Testis (tissue), 2 donors: ENCODE measurements around the gene BSPRY.

Source experiments
- POLR2A ChIP-seq: fragments of 450-650 bp; IDR thresholded peaks from one replicate; pipeline ENCODE4 v1.6.1; 2017; ENCODE audit warnings: antibody characterized with exemption, mild to moderate bottlenecking, moderate library complexity
- TF ChIP-seq, protein P1 (sequence below), 3 experiments: fragments of 450-650 bp in 2 of 3; fragments of 200-600 bp in 1 of 3; sonication (generic) in 1 of 3; IDR thresholded peaks; one replicate each; pipeline ENCODE4 v1.5.1; 2016 to 2019; ENCODE audit warnings: antibody characterized with exemption in 3 of 3, mild to moderate bottlenecking in 2 of 3, moderate library complexity in 1 of 3

DNA sequence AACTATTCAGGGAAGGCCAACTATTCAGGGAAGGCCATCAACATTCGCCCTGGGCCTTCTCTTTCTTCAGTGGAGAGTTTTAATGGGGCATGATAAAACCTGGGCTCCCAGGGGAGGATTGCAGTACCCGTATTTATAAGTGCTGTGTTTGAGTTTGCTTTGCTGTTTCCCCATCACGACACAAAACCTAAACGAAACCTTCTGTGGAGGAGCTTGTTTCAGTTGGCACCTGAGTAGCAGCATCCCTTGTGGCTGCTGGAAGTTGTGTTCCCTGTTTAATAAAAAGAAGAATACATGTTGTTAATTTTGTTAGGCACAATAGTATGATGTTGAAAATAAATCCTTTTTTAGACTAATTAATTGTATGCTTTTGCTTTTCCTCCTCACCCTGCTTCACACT lies 17.6 kb upstream of the BSPRY start:
- TF ChIP-seq, protein P1, sequence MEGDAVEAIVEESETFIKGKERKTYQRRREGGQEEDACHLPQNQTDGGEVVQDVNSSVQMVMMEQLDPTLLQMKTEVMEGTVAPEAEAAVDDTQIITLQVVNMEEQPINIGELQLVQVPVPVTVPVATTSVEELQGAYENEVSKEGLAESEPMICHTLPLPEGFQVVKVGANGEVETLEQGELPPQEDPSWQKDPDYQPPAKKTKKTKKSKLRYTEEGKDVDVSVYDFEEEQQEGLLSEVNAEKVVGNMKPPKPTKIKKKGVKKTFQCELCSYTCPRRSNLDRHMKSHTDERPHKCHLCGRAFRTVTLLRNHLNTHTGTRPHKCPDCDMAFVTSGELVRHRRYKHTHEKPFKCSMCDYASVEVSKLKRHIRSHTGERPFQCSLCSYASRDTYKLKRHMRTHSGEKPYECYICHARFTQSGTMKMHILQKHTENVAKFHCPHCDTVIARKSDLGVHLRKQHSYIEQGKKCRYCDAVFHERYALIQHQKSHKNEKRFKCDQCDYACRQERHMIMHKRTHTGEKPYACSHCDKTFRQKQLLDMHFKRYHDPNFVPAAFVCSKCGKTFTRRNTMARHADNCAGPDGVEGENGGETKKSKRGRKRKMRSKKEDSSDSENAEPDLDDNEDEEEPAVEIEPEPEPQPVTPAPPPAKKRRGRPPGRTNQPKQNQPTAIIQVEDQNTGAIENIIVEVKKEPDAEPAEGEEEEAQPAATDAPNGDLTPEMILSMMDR (IDR thresholded peaks at IDR 0.05): no peak
- TF ChIP-seq POLR2A: no peak
